Karpas-422 (cell line): ENCODE data around the gene SETD4. TPM values are rescaled to one million over a fixed set of nuclear protein-coding genes. Genes with fewer than 3 reads are reported as not detected.
"Not testable (repeated sequence)": the region's sequence is repeated elsewhere in the genome, so short reads cannot be mapped to it uniquely, and the experiment has no call there.

Experiments used
- DNase-seq: peaks from one replicate; pipeline ENCODE4 v3.0.0-alpha.2; 2015
- H2AFZ ChIP-seq: fragments of 200-600 bp; sonication (generic); 2 replicates; pipeline ENCODE4 v1.6.1; 2014; ENCODE audit warnings: antibody characterized with exemption, low read length, mixed read lengths
- H3K27ac ChIP-seq: fragments of 200-600 bp; sonication (generic); 2 replicates; pipeline ENCODE4 v1.5.1; 2014; ENCODE audit warnings: mild to moderate bottlenecking, low read length, moderate library complexity
- H3K27me3 ChIP-seq: fragments of 200-600 bp; sonication (generic); 2 replicates; pipeline ENCODE4 v1.6.1; 2014; ENCODE audit warnings: low read length, mixed read lengths
- H3K36me3 ChIP-seq: fragments of 200-600 bp; sonication (generic); 2 replicates; pipeline ENCODE4 v1.6.1; 2014; ENCODE audit warnings: low read length, mixed read lengths; ENCODE audit not compliant: insufficient read depth
- H3K4me1 ChIP-seq: fragments of 200-600 bp; sonication (generic); 2 replicates; pipeline ENCODE4 v1.6.1; 2014; ENCODE audit warnings: mild to moderate bottlenecking, low read length, mixed read lengths
- H3K4me2 ChIP-seq: fragments of 200-600 bp; sonication (generic); 2 replicates; pipeline ENCODE4 v1.6.1; 2014; ENCODE audit warnings: low read length, low read depth, mild to moderate bottlenecking; ENCODE audit not compliant: poor library complexity, severe bottlenecking
- H3K4me3 ChIP-seq: fragments of 200-600 bp; sonication (generic); 2 replicates; pipeline ENCODE4 v1.5.1; 2014; ENCODE audit warnings: mild to moderate bottlenecking, antibody characterized with exemption, low read length, mixed read lengths
- H3K79me2 ChIP-seq: fragments of 200-600 bp; sonication (generic); 2 replicates; pipeline ENCODE4 v1.6.1; 2014; ENCODE audit warnings: mild to moderate bottlenecking, low read length, mixed read lengths
- H3K9ac ChIP-seq: fragments of 200-600 bp; sonication (generic); 2 replicates; pipeline ENCODE4 v1.6.0; 2014; ENCODE audit warnings: low read length
- H3K9me2 ChIP-seq: fragments of 200-600 bp; sonication (generic), shearing (Covaris generic); replicated peaks from 2 replicates; pipeline ENCODE4 v1.6.0; 2014; ENCODE audit warnings: mild to moderate bottlenecking, low read length, moderate library complexity; ENCODE audit not compliant: insufficient read depth
- H3K9me3 ChIP-seq: fragments of 300-700, 200-600 bp; sonication (generic); 2 replicates; pipeline ENCODE4 v1.6.1; 2014; ENCODE audit warnings: low read length, mixed read lengths
- H4K20me1 ChIP-seq: fragments of 200-600 bp; sonication (generic); 2 replicates; pipeline ENCODE4 v1.6.1; 2014; ENCODE audit warnings: mild to moderate bottlenecking, antibody characterized with exemption, low read length, low read depth; ENCODE audit not compliant: insufficient read depth
- total RNA-seq: library from RNA; depleted of rRNA; stranded (reverse); fragments of >200 nt; shearing (Covaris generic); gene quantifications from 2 replicates; pipeline ENCODE4 v1.2.3, GENCODE V29; 2014; ENCODE audit warnings: low replicate concordance; rRNA removed

Gene SETD4, protein sequence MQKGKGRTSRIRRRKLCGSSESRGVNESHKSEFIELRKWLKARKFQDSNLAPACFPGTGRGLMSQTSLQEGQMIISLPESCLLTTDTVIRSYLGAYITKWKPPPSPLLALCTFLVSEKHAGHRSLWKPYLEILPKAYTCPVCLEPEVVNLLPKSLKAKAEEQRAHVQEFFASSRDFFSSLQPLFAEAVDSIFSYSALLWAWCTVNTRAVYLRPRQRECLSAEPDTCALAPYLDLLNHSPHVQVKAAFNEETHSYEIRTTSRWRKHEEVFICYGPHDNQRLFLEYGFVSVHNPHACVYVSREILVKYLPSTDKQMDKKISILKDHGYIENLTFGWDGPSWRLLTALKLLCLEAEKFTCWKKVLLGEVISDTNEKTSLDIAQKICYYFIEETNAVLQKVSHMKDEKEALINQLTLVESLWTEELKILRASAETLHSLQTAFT
- total RNA-seq: 13.2 and 22.6 TPM in 2 replicates

DNA sequence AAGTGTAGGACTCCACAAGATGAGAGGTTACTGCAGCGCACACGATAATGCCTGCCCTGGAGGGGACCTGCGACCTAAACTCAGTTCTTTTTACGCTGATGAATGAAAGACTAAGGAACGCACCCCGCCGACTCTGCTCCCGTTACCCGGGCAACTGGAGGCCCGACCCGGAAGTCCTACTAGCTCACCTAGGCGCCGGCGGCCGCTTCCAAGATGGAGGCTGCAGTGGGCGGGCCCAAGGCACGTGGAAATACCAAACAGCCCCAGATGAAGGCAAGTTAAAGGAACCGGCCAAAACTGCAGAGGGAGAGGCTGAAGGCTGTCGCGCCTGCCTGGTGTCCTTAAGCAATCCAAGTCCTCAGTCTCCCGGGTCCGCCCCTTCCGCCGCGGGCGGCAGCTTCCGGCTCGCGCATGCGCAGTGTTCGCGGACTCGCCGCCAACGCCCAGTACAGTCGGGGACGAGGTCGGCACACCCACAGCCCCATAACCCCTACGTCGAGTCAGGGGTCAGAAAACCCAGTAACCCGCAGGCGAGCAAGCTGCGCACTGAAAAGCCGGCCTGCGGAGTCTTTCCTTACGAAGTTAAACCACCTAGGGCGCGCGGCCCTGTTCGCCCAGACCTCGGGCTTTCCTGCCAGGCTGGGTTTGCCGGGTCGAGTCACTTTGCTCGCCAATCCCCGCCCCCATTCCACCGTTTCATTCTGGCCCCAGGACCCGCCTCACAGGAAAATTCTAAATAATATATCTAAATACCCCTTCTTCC, at the start of gene SETD4:
Gene SETD4, minus strand, starts transcription at position 368 of the 763 bp plus-strand sequence. CDS start 1,638 bp downstream, outside the sequence.
- no peaks in the 10 kb centered on the region for H4K20me1 ChIP-seq
- peaks cover 23% of the 10 kb centered on the region for H3K36me3 ChIP-seq
- peak within 1 kb of the TSS; percentile 87 for H3K4me2 ChIP-seq
- H3K4me1 ChIP-seq: peaks cover 44% of the 10 kb centered on the region
- H2AFZ ChIP-seq: peak within 1 kb of the TSS; percentile 82
- H3K27ac ChIP-seq: peak within 1 kb of the TSS; percentile 81
- H3K27me3 ChIP-seq: no peaks in the 10 kb centered on the region
- peak within 1 kb of the TSS; percentile 98 for H3K4me3 ChIP-seq
- no peaks in the 10 kb centered on the region for H3K9me3 ChIP-seq
- H3K9me2 ChIP-seq: no peaks in the 10 kb centered on the region
- peaks cover 22% of the 10 kb centered on the region for H3K79me2 ChIP-seq
- peak; percentile 97 for DNase-seq
- H3K9ac ChIP-seq: peak within 1 kb of the TSS; percentile 92

DNA sequence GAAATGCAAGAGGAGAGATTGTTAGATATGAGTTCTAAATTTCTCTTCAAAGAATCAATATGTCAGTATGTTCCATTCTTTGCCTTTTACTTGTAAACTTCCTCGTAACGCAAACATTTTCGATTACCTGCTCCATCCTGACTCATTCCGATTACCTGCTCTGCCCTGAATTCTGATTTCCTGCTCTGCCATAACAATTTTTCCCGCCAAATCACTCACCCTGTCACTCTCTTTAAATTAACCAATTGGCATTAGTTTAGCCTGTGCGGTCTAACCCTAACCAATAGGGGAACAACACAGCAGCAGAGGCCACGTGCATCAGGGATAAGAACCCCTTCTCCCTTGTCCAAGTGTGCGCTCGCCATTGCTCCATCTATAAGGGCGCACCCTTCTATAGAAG, 49.5 kb upstream of the SETD4 start:
- Histone ChIP-seq H2AFZ (no peak overlapping the region), H3K36me3 (no peaks in the 10 kb centered on the region), H3K27ac (no peak overlapping the region), H3K4me1 (no peaks in the 10 kb centered on the region), H3K27me3 (no peaks in the 10 kb centered on the region), H3K9ac (no peak overlapping the region), H3K9me3 (no peaks in the 10 kb centered on the region), H3K4me2 (no peak overlapping the region), H3K9me2 (no peaks in the 10 kb centered on the region), H3K4me3 (no peak overlapping the region), H4K20me1 (no peaks in the 10 kb centered on the region), H3K79me2 (no peaks in the 10 kb centered on the region)
- peak; percentile 26 for DNase-seq

DNA sequence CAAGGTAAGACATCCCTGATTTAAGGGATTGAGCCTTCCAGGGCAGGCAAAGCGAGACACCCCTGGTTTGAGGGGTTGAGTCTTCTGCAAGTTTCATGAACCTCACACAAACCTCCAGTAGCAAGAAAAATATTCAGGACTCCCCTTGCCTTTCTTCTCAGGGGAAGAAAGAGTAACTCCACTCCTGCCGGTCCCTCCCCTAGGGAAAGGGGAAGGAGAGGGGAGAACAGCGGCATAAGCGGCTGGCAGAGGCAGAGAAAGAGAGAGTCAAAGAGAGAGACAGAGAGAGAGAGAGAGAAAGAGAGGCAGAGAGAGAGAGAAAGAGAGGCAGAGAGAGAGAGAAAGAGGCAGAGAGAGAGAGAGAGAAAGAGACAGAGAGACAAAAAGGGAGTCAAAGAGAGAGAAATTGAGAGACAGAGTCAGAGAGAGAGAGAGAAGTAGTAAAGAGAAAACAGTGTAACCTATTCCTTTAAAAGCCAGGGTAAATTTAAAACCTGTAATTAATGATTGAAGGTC, 45.1 kb upstream of the SETD4 start:
- no peak for DNase-seq
- Histone ChIP-seq H3K79me2 (no peaks in the 10 kb centered on the region), H3K36me3 (no peaks in the 10 kb centered on the region), H3K9me3 (no peaks in the 10 kb centered on the region), H3K4me3 (no peak overlapping the region), H3K4me1 (no peaks in the 10 kb centered on the region; the same call in 1 of the 2 replicates), H3K9me2 (no peaks in the 10 kb centered on the region), H4K20me1 (no peaks in the 10 kb centered on the region), H3K27ac (no peak overlapping the region), H2AFZ (no peak overlapping the region), H3K4me2 (no peak overlapping the region), H3K9ac (no peak overlapping the region), H3K27me3 (no peaks in the 10 kb centered on the region)

DNA sequence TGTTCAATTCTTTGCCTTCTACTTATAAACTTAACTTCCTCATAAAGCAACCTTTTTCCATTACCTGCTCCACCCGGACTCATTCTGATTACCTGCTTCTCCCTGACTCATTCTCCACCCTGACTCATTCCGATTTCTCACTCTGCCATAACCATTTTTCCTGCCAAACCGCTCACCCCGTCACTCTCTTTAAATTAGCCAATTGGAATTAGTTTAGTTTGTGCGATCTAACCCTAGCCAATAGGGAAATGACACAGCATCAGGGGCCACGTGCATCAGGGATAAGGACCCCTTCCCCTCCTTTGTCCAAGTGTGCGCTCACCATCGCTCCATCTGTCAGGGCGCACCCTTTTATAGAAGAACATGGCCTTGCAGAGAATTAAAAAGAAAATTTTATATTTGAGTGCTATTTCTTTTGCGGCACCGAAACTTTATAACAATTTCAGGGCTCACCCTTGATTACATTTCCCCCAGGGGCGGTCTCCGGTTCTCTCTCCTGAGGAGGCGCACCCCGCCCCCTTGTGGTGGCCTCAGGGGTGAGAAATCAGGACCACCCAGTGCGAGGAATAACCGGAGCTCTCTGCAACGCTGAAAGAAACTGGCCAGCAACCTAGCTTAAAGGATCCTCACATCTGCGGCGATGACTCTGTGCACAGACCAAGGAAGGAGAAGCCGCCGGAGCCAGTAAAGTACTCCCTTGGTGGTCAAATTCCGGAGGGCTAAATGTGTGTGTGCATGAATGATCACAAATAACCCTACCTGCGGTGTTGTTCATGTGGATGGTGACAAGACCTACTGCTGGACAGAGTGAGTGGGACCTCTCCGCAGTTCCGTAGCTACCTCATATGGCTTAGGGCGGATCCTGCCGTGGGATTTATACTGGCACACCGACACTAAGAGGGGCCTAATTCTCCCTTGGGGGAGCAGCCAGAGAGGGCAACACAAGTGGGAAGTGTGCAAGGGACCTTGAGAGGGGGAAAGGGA, 44.3 kb upstream of the SETD4 start:
- Histone ChIP-seq H3K4me2 (no peak overlapping the region), H3K79me2 (no peaks in the 10 kb centered on the region), H3K36me3 (no peaks in the 10 kb centered on the region), H3K4me1 (no peaks in the 10 kb centered on the region; the same call in 1 of the 2 replicates), H3K9me2 (no peaks in the 10 kb centered on the region), H3K27ac (no peak overlapping the region), H3K4me3 (no peak overlapping the region), H2AFZ (no peak overlapping the region), H4K20me1 (no peaks in the 10 kb centered on the region), H3K9ac (no peak overlapping the region), H3K27me3 (no peaks in the 10 kb centered on the region), H3K9me3 (no peaks in the 10 kb centered on the region)
- DNase-seq: peak; percentile 40

DNA sequence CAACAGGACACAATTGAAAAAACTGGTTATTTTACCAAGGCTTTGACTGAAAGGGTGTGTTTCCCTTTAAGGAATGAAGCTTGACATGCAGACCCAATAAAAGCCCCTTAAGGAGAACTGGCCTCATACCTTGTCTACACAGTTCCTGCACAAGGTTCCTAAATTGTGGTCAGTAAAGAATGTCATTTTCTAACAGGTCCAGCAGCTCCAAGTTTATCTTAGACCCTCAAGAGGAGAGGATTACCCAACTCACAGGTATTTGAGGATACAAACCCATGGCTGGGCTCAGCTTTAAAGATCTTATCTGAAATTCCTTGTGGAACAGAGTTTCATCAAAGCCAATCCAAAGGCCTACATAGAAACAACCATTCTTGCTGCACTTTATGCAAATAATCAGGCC, 43.1 kb upstream of the SETD4 start:
- H3K9me3 ChIP-seq: no peaks in the 10 kb centered on the region
- no peak overlapping the region for H2AFZ ChIP-seq

DNA sequence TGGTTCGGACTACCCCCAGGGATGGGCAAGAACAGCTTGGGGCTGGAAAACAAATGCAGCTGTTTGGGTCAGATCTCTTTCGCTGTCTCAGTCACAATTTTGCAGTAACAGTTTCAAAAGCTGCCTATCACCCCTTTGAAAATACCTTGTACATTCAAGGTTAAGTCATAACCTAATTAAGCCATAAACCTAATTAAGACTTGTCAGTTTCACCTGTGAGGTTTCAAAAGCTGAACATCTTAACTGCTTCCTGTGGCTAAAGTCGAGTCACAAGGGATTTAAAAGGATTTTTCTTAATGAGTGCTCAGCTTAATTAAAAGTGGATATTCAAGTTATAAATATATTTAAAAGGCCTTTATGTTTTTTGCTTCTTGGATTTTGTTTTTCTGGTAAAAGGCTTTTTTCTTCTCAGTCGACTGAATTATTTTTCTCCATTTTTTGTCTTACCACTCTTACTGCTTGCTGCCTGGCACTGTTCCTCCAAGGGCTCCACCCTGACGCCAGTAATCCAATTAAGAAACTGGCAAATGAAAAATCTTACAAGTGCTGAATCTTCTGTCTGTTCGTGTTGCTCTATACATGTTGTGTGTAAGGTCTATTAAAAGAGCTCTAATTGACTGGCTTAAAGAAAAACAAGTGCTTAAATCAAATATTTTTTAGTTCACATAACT, 40.8 kb upstream of the SETD4 start:
- Histone ChIP-seq H3K36me3 (no peaks in the 10 kb centered on the region), H3K27ac (no peak overlapping the region), H3K27me3 (no peaks in the 10 kb centered on the region), H3K4me2 (no peak overlapping the region), H2AFZ (no peak overlapping the region), H3K79me2 (no peaks in the 10 kb centered on the region), H3K9me2 (no peaks in the 10 kb centered on the region), H3K4me1 (peaks cover 4% of the 10 kb centered on the region), H4K20me1 (no peaks in the 10 kb centered on the region), H3K9ac (no peak overlapping the region), H3K4me3 (no peak overlapping the region), H3K9me3 (no peaks in the 10 kb centered on the region)
- DNase-seq: peak; percentile 16

More for the DNA sequence above, 43.1 kb upstream of the SETD4 start:
- peak; percentile 21 for DNase-seq
- Histone ChIP-seq H3K9me2 (no peaks in the 10 kb centered on the region), H4K20me1 (no peaks in the 10 kb centered on the region), H3K79me2 (no peaks in the 10 kb centered on the region), H3K27me3 (no peaks in the 10 kb centered on the region), H3K4me3 (no peak overlapping the region), H3K27ac (no peak overlapping the region), H3K9ac (no peak overlapping the region), H3K4me2 (no peak overlapping the region), H3K4me1 (no peaks in the 10 kb centered on the region; the same call in 1 of the 2 replicates), H3K36me3 (no peaks in the 10 kb centered on the region)

DNA sequence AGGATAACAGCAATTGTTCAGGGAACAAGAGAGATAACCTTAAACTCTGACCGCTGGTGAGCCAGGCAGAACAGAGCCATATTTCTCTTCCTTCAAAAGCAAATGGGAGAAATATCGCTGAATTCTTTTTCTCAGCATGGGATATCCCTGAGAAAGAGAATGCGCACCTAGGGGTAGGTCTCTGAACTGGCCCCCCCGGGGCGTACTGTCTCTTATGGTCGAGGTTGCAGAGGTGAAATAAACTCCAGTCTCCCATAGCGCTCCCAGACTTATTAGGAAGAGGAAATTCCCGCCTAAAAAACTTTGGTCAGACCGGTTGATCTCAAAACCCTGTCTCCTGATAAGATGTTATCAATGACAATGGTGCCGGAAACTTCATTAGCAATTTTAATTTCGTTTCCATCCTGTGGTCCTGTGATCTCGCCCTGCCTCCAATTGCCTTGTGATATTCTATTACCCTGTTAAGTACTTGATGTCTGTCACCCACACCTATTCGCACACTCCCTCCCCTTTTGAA, 39.4 kb upstream of the SETD4 start:
- H4K20me1 ChIP-seq, H3K79me2 ChIP-seq, H3K4me2 ChIP-seq, H2AFZ ChIP-seq, H3K4me1 ChIP-seq, H3K9me3 ChIP-seq, H3K9me2 ChIP-seq, H3K27ac ChIP-seq, H3K36me3 ChIP-seq, H3K27me3 ChIP-seq, DNase-seq, H3K4me3 ChIP-seq, H3K9ac ChIP-seq: not testable (repeated sequence)
